GM18498 (cell line): ENCODE measurements around the gene GATD1.
A peak's percentile ranks its signal among the peaks of the same experiment; 100 is the strongest.

Experiments used
- ATAC-seq: cut with Tn5 transposase; IDR thresholded peaks from one replicate; pipeline ENCODE4 v1.9.1; 2021; ENCODE audit warnings: mild to moderate bottlenecking, moderate library complexity; ENCODE audit not compliant: unreplicated experiment

The GATD1 gene

DNA sequence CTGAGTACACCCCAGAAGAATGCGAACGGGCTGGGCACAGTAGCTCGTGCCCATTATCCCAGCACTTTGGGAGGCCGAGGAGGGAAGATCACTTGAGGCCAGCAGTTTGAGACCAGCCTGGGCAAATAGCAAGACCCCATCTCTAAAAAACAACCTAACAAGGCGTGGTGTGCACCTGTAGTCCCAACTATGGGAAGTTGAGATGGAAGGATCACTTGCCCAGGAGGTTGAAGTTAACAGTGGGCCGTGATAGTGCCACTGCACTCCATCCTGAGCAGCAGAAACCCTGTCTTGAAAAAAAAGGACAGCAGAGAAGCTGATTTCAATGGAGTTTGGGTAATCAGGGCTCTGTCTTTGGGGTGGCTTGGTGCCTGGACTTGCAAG lies 35.8 kb upstream of the GATD1 start:
- no peak for ATAC-seq

DNA sequence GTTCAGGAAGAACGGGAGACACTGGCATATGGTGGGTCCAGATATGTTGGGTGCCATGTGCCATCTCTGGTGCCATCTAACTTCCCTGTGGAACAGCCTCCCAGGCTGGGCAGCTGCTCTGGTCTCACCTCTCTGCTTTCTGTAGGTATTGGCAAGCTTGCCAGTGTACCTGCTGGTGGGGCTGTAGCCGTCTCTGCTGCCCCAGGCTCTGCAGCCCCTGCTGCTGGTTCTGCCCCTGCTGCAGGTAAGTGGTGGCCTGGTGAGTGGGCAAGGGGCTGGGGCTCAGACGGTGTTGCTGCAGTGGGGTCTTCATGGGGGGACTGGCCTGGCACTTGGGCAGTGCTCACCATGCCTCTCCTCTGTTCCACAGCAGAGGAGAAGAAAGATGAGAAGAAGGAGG lies 35.1 kb upstream of the GATD1 start:
- ATAC-seq: no peak

DNA sequence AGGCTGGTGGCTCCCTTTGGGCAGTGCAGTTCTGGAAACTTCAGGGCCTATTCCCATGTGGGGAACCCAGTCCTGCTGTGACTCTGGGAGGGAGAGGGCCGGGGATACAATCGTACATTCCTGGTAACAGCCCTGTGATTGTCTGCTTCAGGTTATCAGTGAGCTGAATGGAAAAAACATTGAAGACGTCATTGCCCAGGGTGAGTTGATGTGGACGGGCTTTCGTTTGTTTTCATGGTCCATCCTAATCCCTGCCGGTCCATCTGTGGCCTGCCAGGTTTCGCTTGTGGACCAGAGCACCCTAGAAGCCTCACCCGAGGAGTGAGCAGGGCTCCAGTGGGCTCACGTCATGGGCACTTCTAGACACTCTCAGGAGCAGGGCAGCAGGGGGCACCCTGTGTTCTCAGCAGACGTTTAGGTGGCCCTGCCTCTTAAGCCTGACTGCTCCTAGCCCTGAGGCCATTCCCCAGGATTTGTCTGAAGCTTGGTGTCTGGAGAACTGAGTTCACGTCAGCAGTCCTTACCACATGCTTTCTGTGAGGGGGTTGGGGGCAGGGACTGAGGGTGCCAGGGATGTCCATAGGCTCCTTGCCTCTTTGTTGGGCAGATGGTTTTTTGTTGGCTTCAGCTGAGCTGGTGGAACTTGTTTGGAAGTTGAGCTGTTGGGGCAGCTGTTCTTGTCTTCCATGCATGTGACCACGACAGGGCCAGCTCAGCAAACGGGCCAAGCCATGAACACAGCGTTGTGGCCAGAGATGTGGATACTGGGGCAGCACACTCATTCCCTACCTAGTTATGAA lies 34.4 kb upstream of the GATD1 start:
- ATAC-seq: no peak

DNA sequence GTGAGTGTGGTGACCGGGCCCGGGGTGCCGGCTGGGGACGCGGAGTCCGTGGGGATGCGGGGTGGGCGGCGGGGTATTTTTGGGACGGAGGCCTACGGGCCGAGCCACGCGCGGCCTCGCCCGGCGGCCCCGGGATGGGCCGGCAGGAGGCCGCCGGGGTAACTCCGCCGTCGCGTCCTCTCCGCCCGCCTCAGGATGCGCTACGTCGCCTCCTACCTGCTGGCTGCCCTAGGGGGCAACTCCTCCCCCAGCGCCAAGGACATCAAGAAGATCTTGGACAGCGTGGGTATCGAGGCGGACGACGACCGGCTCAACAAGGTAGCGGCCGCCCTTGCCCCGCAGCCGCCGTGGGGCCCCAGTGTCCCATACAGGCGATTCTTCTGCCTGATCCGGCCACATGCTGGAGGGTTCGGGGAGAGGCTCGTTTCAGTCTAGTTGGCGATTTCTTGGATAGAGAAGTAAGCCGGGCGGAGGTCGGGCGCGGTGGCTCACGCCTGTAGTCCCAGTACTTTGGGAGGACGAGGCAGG lies 32.8 kb upstream of the GATD1 start:
- ATAC-seq: no peak

DNA sequence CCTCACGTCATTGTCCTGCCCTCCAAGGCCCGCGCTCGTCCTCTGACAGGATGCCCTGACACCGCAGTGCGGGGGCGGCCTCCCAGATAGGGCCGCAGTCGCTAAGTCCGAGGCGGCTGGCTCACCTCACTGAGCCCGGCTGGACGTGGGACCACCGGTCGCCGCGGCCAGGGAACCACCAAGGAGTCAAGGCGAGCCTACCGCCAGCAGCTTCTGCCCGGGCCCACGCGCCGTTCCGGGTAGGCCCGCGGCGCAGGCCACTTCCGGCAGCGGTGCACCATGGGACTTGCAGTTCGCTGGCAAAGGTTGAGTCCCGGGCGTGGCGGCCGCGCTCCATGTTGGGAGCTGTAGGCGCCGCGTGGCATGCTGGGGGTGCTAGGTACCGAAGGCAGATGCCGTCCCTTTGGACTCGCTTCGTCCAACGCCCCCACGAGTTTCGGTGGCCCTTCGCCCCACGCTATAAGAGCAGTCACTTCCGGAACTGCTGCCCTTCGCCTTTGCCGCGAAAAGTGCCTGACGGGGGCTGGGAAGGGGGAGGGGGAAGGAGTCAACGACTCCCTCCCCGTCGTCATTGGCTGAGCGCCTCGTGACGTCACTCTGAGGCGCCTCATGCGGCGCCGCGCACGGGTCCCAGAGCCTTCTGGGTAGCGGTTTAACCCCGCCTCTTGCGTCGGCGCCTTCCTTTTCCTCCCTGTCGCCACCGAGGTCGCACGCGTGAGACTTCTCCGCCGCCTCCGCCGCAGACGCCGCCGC lies 32.2 kb upstream of the GATD1 start, which contains the start of gene RPLP2:
Gene RPLP2 (plus strand): TSS at position 681 of the 753 bp plus-strand sequence. CDS start 268 bp downstream, outside the sequence.
- peak; percentile 76 for ATAC-seq

DNA sequence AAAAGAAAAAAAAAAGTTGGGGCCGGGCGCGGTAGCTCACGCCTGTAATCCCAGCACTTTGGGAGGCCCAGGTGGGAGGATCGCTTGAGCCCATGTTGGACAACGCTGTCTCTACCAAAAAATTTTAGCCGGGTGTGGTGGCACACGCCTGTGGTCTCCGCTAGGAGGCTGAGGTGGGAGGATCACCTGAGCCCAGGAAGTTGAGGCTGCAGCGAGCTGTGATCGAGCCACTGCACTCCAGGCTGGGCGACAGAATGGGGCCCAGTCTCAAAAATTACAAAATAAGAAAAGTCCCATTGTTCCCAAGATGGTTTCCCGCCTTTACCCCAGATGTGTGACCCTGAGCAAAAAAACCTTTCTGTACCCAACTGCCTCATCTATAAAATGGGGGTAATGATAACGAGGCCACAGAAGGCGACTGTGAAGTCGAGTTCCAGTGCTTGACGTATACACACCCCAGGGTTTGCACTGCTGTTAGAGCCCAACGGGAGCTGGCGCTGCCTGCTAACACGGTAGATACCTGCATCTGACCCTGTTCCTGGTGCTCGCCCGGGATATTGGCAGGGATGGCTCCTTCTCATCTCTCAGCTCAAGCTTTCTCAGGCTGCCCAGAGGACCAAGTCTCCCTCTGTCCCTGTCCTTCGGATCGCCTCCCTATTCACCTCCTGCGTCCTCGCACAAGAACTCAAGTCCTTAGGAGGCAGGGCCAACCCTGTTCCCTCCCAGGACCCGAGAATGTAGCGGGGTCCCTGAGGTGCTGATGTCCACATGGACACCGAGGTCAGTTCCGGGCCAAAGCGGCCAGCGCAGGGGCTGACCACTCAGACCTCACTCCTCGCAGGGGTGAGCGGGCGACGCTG lies 31.4 kb upstream of the GATD1 start:
- no peak for ATAC-seq

DNA sequence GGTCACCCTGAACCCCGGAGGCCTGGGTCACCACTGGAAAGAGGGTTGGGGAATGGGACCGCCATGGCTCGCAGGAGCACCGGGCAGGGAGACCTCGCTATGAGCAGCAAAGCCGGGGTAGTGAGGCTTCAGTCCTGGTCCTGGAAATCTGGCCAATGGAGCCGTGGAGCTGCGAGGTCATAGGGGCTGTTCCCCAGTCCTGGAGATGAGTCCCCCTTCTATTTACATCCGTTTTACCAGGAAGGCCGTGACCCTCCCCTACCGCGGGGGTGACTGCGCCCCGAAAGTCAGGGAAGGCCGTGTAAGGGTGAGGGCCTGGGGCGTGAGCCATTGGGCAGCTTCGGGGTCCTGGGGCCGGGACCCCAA lies 27.3 kb upstream of the GATD1 start:
- ATAC-seq: no peak

DNA sequence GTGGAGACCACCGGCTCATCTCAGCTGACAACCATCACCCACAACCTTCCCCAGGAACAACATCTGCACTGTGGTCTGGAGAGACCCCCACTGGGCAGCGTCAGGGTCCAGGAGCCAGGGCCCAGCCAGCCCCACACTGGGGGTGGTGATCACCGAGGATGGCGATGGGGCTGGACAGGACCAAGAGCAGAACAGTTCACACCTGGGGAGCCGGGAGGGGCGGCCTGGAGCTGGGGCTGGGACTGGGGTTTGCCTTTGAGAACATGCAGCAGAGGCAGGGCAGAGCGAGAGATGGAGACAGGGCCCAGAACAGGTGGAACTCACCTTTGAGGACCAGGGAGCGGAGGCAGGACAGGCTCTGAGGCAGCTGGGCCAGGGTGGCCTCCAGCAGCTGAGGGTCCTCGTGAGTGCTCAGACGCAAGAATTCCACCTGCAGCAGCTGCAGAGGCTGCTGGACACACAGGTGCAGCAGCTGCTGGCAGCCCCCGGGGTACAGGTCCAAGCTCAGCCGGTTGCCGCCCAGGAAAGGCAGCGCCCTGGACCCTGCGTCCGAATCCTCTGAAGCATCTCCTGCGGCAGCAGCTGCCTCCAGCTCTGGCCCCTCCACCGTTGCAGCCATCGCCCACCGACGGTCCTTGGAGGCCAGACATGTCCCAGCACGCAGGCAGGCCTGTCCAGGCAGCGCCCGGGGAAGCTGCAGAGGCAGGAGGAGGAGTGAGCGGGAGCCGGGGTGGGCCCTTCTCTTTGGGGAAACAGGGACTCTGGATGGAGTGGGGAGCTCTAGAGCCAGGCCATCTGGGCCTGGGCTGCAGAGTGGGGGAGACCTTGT lies 26.7 kb upstream of the GATD1 start:
- no peak for ATAC-seq

DNA sequence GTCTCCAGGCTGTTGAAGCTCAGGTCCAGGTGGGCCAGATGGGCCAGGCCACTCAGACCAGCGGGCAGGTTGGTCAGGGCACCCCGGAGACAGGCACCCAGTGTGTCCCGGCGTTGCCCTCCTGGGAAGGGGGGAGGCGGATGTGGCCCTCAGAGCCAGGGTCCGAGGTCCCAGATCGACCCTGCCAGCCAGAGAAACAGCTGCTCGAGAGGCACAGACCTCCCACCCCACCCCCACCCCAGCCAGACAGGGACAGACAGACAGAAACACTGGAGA lies 26.1 kb upstream of the GATD1 start:
- no peak for ATAC-seq

DNA sequence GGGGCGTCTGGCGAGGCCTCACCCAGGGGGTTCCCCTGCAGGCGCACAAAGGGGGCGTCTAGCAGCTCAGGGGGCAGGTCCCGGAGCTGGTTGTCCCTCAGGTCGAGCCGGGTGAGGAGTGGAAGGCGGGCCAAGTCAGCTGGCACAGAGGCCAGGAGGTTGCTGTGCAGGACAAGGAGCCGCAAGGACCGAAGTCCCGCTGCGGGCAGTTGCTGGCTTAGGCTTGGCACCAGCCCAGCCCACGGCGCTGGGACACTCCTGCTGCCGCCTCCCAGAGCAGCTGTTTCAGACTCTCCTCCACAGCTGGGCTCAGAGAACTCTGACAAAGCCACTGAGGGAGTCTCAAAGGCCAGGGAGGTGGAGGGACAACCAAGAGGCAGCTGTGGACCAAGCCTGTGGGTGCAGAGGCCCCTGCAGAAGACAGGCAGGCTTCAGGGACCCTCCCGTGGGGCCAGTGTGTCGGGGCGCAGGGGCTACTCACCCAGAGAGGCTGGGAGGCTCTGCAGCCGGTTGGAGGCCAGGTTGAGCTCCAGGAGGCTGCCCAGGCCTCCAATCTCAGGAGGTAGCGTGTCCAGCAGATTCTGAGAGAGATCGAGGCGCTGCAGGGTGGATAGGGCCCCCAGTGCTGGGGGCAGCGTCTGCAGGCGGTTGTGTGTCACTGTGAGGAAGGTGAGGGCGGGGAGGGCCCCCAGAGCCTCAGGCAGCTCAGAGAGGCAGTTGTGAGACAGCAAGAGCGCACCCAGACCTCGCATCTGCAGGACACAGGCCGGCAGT lies 25.6 kb upstream of the GATD1 start:
- ATAC-seq: no peak

DNA sequence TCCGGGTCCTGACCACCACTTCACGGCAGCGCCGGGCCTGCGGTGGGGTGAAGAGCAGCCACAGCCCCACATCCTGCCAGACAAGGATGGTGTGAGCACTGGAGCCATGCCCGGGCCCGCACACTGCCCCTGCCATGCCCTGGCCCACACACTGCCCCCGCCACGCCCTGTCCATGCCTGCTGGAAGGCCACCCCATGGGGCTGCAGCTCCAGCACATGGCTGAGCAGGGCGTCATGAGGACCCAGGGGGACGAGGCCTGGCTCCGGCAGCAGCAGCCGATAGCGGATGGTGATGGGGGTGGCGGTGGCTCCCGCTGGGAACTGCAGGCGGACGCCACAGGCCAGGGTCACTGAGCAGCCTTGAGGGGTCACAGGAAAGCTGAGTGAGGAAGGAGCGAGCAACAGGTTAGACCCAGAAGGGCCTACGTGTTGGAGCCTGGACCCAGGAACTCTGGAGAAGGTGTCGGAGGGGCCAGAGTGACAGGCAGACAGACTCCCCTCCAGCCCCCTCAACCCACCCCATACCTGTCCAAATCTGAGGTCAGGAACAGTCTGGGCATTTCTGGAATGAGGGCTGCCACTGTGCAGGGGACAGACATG lies 24.8 kb upstream of the GATD1 start:
- ATAC-seq: no peak

DNA sequence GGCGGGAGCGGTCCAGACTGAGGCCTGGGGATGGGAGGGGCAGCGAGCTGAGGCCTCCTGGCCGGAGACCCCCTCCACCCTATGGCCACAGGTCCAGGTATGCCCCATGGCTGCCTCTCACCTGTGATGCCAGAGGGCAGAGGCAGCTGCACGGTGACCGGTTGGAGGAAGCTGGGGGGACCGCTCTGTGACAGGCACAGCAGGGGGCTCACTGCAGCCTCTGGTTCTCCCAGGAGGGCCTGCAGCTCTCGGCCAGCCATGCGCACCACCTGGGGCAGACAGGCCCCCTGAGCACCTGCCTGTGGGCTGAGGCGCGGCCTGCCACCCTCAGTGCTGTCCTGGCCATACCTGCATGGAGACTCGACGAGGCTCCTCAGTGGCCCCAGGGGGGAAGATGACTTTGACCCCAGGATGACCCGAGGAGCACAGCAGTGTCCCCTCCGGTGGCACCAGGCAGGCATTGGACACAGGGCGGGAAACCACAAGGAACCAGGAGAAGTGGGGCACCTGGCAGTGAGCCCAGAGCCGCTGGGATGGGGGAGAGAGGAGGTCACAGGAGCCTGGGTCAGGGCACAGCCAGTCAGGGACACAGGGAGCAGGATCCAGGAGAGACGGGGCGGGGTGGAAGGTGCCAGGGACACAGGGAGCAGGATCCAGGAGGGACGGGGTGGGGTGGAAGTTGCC lies 24.0 kb upstream of the GATD1 start:
- ATAC-seq: no peak

DNA sequence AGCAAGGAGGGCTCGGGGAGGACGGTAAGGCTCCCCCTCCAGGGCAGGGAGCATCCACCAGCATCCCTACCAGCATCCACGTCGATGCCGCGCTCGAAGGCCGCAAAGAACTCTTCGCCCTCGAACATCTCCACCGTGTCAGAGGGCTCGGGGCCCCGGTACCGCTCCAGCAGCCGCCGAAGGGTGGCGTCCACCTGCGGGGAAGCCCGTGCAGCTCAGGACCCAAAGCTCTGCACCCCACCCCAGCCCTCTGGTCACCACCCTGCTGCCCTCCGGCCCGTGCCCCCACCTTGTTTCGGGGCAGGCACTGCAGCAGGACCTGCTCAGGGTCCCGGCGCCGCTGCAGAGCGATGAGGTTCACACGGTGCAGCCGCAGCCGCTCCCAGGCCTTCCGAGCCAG lies 23.2 kb upstream of the GATD1 start:
- no peak for ATAC-seq

DNA sequence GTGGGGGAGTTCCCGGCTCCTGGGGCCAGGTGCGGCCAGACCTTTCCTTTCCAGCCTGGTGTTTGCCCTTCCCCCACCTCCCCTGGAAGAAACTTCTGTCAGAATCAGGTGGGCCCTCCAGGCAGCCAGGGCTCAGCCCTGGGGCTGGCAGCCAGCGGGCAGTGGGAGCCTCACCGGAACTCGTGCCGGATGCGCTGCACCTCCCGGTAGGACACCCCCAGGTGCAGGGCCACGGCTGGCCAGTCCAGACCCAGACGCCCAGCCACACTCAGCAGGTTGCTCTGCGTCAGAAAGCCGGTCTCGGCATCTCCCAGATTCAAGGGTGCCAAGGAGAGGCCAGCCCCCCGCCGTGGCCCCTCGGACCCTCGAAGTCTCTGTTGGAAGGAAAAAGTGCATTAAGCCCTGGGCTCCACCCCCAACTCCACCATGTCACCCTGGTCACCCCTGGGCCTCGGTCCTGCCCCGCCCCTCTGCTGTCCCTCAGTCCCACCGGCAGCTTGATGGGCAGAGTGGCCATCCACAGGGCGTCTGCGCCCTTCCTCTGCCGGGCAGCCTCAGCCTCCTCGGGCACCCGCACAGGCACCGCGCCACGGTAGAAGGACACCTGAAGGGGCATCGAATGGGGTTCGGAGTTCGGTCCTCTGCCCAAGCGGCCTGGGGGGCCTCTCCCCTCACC lies 22.5 kb upstream of the GATD1 start:
- no peak for ATAC-seq

DNA sequence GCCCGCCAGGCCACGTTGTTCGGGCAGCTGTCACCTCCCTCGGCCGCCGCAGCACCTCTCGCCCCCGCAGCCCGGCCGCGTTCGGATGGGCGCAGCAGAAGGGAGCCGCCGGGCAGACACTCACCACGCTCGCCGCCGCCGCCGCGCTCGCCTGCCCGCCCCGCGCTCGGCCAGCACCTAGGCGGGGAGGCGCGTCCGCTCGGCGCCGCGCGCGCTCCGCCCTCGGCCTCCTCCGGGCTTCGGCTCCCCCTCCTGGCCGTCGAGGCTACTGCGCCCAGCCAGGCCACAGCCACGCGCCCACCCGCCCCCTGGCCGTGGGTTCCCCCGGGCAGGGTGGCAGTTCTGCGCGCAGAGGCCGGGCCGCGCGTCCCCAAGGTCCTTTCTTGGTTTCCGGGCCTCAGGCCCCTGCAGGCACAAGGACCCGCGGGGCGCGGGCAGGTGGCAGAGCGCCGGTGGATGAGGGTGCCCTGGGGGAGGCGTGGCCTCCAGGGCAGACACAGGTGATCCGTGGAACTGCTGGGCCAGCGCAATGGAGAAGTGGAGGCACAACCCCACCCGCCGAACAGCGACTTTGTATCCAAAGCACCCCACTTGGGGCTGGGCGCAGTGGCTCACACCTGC lies 20.9 kb upstream of the GATD1 start, which contains the start of gene SLC25A22:
Gene SLC25A22 (minus strand): TSS at position 189 of the 621 bp plus-strand sequence. CDS start 3,275 bp downstream, outside the sequence.
- ATAC-seq: peak; percentile 67

DNA sequence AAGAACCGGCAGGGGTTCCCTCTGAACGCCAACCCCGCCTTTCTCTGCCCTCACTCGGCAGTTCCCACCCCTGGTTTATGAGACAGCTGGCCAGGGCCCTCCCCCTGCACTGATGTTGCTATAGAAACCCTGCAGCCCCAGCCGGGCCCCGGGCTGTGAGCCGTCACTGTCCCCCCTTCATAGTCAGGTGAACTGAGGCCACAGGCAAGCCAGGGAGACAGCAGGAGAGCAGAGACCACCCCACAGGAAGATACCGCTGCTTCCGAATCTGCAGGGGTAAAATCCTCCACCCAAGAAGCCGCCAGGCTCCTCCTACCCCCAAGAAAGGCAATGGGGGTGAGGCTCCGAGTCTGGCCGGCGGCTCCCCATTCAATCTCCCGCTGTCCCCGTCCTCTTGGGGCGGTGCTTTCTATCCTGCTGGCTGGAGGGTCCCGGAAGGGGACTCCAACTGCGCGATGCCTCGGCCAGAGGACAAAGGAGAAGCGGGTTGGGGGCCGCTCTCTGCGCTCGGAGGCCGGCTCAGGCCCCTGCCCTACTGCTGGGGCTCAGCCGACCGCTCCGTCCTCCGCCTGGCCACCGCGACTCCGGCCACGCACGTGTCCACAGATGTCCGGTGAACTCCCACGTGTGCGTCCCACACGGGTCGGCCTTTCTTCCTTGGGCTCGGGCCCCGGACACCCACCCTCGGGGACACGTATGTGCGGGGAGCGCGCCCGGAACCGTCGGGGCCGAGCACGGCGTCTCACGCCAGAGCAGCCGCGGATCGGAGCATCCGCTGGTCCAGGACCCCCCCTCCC lies 20.2 kb upstream of the GATD1 start:
- peak; percentile 46 for ATAC-seq
